C4-2B (cell line): ENCODE results near the gene SPNS2.

Source experiments
- ZFX ChIP-seq: fragments of 450-650 bp; IDR thresholded peaks from 2 replicates; pipeline ENCODE4 v1.6.1; 2017
- TF ChIP-seq, protein P1 (sequence below): fragments of 450-650 bp; conservative IDR thresholded peaks from 2 replicates; pipeline ENCODE4 v1.5.1; 2017; ENCODE audit warnings: mild to moderate bottlenecking

DNA sequence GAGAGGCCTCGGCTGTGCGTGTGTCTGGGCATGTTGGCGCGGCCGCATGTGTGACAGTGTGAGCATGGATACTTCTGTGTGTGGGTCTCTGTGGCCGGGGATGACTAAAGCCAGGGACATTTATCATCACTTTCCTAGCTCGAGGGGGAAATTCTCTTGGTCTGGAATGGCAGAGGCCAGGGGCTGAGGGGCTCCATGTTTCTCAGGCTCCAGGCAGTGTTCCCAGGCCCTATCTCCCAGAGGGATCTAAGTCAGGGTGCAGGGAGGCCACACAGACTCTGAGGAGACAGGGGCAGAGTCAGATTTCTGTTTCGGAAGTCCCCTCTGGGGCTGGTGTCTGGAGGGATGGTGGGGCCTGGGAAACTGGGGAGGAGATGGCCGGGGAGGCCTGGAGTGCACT, 23.7 kb upstream of the SPNS2 start:
- TF ChIP-seq, protein P1, sequence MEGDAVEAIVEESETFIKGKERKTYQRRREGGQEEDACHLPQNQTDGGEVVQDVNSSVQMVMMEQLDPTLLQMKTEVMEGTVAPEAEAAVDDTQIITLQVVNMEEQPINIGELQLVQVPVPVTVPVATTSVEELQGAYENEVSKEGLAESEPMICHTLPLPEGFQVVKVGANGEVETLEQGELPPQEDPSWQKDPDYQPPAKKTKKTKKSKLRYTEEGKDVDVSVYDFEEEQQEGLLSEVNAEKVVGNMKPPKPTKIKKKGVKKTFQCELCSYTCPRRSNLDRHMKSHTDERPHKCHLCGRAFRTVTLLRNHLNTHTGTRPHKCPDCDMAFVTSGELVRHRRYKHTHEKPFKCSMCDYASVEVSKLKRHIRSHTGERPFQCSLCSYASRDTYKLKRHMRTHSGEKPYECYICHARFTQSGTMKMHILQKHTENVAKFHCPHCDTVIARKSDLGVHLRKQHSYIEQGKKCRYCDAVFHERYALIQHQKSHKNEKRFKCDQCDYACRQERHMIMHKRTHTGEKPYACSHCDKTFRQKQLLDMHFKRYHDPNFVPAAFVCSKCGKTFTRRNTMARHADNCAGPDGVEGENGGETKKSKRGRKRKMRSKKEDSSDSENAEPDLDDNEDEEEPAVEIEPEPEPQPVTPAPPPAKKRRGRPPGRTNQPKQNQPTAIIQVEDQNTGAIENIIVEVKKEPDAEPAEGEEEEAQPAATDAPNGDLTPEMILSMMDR = no peak
- no peak for TF ChIP-seq ZFX
